GOT3 (cell line): Measurements from ENCODE around the gene IL22RA2.

ENCODE experiments used
- DNase-seq: peaks from one replicate; lab custom pipeline; 2025; ENCODE audit warnings: mixed read lengths; lab: John Stamatoyannopoulos, UW

The IL22RA2 gene

DNA sequence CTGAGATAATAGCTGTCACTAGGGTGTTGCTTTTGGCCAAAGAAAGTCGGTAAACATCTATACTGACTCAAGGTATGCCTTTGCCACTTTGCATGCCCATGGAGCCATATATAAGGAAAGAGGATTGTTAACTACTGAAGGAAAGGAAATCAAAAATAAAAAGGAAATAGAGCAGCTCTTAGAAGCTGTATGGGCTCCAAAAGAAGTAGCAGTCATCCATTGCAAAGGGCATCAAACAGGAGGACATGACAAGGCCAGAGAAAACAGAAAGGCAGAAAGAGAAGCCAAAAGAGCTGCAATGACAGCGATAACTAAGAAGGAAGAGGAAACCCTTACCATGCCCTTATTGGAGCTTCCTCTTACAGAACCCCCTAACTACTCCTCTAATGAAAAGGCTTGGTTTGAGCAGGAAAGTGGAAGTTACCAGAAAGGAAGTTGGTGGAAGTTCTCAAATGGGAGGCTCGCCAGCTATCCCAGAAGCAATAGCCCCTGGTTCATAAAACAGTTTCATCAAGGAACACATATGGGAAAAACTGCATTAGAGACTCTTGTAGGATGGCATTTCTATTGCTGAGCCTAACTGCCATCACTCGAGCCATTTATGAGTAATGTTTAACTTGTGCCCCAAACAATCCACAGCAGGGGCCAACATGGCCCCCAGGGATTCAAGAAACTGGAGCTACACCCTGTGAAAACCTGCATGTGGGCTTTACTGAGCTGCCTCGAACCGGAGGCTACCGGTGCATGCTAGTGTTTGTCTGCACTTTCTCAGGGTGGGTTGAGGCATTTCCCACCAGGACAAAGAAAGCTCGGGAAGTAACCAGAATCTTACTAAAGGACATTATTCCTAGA lies 7.0 kb downstream of the IL22RA2 start:
- no peak for DNase-seq

DNA sequence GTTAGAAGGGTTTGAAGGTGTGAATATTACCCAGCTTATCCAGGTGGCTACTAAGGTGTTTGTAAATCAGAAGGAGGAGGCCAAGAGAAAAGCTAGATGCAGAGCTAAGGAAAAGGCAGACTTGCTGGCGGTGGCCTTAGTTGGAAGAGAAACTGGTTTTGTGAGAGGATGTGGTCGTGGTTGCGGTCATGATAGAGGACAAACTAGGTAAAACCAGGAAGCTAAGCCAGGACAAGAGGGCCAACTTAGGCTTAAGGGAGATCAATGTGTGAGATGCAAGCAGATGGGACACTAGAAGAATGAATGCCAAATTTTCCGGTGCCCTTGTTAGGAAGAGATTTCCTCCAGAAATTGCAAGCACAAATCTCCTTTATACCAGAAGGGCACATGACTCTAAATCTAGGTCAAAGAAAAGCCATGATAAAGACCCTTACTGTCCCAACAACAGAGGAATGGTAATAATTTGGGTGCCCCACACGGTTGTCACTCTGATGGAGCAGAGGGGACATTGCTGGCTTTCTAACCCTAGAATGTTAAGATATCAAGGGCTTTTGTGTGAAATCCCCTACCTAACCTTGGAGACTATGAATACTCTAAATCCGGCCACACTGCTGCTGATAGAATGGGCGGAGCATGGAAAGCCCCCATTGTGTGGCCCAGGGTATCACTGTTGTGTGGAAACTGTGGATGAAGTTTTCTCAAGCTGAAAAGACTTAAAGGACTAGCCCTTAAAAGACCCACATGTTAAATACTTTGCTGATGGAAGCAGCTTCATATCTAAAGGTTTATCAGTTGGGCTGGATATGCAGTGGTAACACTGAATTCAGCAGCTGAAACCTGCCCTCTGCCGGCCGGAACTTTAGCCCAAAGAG lies 7.8 kb downstream of the IL22RA2 start:
- no peak for DNase-seq

DNA sequence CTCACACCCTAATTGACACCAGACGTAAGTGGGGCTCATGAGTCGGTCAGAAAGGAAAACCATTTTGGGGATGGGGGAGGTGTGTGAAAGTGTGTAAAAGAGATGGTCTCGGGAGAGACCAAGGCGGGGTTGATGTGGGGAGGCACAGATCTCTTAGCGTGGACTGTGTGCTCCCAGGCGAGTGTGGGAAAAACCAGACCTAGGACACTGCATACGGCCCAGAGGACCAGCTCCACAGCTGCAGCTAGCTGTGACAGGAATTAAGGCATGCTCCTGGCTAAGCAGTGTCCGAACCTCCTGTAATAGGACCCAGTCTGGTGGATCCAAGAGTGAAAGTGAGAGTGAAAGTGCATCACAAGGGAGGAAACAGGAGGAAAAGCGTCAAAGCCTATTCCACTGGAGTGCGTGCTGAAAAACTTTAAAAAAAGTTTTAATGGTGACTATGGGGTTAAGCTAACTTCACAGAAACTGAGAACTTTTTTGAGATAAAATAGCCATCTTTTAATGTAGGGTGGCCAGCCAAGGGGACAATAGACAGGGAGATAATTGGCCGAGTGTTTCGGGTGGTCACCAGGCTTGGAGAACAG lies 9.6 kb downstream of the IL22RA2 start:
- no peak for DNase-seq

- no peak for DNase-seq
These were observed 10.6 kb downstream of the IL22RA2 start for GRCh38 chr6:137162692-137163306.

DNA sequence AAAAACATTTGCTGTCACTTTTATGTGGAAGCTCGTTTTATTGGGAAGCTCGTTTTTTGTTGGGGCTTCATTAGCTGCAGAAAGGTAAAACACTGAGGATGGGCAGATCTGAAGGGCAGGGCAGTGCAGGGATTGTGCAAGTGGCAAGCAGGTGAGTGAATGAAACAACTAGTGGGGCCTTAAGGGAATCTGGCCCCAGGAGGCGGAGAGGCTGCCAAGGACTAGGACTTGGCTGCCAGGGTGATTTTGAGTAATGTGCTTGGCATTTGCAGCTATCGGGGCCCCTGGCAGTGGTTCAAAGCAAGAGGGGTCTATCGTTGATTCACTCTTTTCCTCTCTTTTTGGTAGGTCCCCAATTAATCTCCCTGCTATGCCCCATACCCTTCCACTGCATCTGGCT lies 11.5 kb downstream of the IL22RA2 start:
- DNase-seq: no peak

- DNase-seq: no peak
These were observed 12.7 kb downstream of the IL22RA2 start for GRCh38 chr6:137160763-137161162.

DNA sequence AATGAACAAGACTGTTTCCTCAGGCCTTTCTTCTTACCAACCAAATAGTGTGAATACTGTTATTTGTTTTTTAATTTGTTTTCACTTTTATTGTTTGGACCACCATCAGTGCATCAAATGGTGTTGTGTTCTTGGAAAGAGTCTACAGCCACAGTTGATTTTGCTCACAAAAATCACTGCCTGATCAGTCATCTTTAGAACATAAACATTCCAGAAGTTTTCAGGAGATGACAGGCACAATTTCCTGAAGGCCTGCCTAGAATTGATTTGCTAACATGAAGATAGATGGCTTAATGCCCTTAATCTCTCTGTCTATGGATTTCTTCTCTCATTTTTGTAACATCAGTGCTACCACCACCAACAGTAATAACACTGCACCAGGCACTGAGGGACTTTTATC lies 13.5 kb downstream of the IL22RA2 start:
- no peak for DNase-seq

DNA sequence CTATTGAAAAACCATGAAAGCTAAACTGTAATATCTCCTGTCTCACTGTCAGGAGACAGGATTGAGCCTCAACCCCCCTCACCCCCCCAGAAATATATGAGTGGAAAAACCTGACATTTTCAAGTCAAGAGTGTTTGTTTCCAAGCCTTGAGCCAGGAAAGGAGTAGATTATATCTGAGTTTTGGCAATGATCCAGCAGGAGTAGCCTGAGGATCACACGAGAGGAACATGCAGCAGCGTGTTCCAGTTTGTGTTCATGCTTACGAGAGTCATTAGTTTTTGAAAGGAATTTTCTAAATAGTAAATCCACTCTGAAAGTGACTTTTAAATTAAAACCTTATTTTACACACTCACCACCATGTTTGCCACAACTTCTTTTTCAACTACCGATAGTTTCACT lies 15.8 kb downstream of the IL22RA2 start:
- no peak for DNase-seq

DNA sequence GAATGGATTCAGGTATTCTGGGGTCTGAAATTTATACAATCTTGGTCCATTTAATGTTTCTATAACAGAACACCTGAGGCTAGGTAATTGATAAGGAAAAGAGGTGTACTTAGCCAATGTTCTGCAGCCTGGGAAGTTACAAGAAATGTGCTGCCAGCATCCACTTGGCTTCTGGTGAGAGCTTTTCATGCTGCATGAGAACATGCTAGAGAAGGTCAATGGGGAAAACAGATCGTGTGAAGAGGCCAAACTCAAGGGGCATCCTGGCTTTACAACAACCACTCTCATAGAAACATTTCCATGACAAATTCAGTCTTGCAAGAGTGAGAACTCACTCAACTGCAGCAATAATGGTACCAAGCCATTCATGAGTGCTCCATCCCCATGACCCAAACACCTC lies 16.8 kb downstream of the IL22RA2 start:
- DNase-seq: no peak

GRCh38 chr6:137155830-137156229 lies 17.6 kb downstream of the IL22RA2 start:
- no peak for DNase-seq

DNA sequence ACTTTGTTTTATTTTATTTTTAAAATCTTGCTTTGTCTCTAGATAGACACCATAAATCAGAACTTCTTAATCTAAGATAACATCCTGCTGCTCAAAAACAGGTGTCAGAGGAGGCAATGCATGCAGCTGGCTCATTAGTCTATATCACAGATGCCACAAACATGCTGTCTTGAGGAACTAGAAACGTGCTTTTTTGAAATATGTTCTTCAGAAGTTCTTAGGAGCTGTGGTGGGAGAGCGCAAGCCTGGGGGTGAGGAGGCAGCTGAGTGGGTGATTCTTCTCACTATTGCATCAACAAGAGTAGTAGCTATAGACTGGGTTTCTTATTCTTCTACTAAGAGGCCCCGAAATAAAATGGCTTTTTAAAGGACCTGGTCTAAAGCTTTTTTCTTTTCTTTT lies 23.4 kb downstream of the IL22RA2 start:
- DNase-seq: no peak

- DNase-seq: no peak
These were observed 24.4 kb downstream of the IL22RA2 start for GRCh38 chr6:137149035-137149393.

DNA sequence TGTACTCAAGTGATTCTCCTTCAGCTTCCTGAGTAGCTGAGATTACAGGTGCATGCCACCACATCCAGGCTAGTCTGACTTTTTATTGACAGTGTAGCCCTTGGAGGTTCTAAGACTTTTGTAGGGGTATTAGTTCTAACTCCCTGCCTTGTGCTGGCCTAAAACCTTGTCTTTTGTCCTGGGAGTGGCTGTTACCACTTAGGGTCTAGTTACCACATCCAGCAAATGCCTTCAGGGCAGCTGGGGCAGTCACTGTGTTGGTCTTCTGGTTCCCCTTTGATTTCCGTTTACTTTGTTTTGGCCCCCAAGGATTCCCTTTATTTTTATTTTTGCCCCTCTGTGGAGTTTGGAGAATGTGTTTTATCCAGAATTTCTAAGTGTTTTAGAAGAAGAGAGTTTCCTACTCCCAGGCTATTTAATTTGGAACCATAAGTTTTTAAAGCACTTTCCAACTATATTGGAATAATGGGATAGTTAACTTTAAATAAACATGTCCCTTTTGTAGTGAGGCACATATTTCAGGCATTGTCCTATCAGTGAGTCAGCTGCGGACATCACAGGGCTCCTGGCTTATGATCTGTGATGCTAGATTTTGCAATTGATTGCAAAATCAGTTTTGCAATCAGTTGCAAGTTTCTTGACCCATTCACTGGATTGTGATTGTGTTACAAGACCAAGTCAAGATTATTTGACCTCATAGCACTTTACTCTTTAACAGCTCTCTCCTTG lies 25.0 kb downstream of the IL22RA2 start:
- no peak for DNase-seq

DNA sequence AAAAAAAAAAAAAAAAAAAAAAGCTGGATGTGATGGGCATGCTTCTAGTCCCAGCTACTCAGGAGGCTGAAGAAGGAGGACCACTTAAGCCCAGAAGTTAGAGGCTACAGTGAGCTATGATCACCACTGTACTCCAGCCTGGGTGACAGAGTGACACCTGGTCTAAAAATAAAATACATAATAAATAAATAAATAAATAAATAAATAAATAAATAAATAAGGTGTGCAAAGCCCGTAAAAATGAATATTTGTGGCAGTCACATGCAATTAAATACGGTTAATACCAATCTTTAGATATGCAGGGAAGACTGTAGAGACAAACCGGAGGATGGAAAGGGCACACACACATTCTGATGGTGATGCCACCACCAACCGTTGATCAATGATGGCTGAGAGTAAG lies 26.2 kb downstream of the IL22RA2 start:
- no peak for DNase-seq

GRCh38 chr6:137146206-137146605 lies 27.2 kb downstream of the IL22RA2 start:
- no peak for DNase-seq

GRCh38 chr6:137145421-137145820 lies 28.0 kb downstream of the IL22RA2 start:
- no peak for DNase-seq

- no peak for DNase-seq
These were observed 37.4 kb downstream of the IL22RA2 start for GRCh38 chr6:137136065-137136464.

DNA sequence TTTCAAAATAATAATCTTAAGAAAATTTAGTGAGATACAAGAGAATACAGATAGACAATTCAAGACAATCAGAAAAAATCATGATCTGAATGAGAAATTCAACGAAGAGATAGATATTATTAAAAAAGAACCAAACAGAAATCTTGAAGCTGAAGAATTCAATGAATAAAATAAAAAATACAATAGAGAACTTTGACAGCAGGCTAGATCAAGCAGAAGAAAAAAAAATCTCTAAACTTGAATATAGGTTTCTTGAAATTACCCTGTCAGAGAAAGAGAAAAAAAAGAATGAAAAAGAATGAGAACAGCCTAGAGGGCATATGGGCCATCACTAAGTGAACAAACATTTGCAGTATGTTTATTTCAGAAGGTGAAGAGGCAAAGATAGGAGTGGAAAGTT lies 39.0 kb downstream of the IL22RA2 start:
- DNase-seq: no peak

GRCh38 chr6:137133122-137133521 lies 40.3 kb downstream of the IL22RA2 start:
- no peak for DNase-seq

- DNase-seq: no peak
These were observed 46.5 kb downstream of the IL22RA2 start for GRCh38 chr6:137126875-137127485.

GRCh38 chr6:137123078-137123477 lies 50.4 kb downstream of the IL22RA2 start:
- DNase-seq: no peak
